Ovary (tissue), 3 donors: ENCODE data around the gene VPS26A.

Source experiments
- EP300 ChIP-seq: sonication (generic); formaldehyde crosslinking; IDR thresholded peaks from one replicate; pipeline ENCODE4 v1.6.1; 2017; ENCODE audit warnings: antibody characterized with exemption
- POLR2A ChIP-seq: fragments of 450-650 bp; IDR thresholded peaks from one replicate; pipeline ENCODE4 v1.6.1; 2017; ENCODE audit warnings: antibody characterized with exemption, mild to moderate bottlenecking, moderate library complexity
- TF ChIP-seq, protein P1 (sequence below), 3 donors: fragments of 450-650 bp in 2 of 3; fragments of 200-600 bp in 1 of 3; IDR thresholded peaks; one replicate each; pipeline versions ENCODE4 v1.5.1 to v1.8.0; 2016 to 2022; ENCODE audit warnings: antibody characterized with exemption in 3 of 3, mild to moderate bottlenecking in 1 of 3
- donor health status: DM: no; HTN: no; CAD: no.

DNA sequence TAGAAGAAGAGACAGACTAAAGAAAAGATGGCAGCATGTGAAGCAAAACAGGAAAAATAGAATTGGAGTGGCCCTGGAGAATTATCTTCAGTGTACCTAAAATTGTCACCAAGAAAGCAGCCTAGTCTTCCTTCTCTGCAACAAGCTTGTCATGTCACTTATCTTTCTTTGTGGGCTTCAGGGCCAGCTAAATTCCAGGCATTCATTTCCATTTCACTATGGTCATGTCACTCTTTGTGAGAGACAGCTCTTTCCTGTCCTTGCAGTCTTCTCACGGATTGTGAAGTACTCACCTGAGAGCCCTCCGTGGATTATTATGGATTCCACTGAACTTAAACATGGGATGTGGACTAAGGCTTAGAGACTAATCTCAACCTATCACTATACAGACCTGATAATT is 87.1 kb downstream of the VPS26A start:
- TF ChIP-seq, protein P1, sequence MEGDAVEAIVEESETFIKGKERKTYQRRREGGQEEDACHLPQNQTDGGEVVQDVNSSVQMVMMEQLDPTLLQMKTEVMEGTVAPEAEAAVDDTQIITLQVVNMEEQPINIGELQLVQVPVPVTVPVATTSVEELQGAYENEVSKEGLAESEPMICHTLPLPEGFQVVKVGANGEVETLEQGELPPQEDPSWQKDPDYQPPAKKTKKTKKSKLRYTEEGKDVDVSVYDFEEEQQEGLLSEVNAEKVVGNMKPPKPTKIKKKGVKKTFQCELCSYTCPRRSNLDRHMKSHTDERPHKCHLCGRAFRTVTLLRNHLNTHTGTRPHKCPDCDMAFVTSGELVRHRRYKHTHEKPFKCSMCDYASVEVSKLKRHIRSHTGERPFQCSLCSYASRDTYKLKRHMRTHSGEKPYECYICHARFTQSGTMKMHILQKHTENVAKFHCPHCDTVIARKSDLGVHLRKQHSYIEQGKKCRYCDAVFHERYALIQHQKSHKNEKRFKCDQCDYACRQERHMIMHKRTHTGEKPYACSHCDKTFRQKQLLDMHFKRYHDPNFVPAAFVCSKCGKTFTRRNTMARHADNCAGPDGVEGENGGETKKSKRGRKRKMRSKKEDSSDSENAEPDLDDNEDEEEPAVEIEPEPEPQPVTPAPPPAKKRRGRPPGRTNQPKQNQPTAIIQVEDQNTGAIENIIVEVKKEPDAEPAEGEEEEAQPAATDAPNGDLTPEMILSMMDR (IDR thresholded peaks at IDR 0.05): no peak
- TF ChIP-seq POLR2A: no peak
- TF ChIP-seq EP300: no peak
